ENCODE results near the gene OSBP2. TPM values are rescaled to one million over a fixed set of nuclear protein-coding genes. Genes with fewer than 3 reads are reported as not detected.

Gene OSBP2
- total RNA-seq, 2 experiments from 2014 or later = 0.58 to 0.72 TPM

DNA sequence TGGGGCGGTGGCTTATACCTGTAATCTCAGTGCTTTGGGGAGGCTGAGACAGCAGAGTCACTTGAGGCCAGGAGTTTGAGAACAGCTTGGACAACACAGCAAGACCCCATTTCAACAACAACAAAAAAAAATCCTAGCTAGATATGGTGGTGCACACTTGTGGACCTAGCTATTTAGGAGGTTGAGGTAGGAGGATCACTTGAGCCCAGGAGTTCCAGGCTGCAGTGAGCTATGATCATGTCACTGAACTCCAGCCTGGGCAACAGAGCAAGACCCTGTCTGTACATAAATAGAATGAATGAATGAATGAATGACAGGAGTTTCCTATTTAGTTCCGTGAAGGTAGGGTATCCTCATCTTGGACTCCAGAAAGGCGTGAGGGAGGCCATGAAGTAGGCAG, 107.0 kb downstream of the OSBP2 start:
- Mint-ChIP-seq H3K27me3 (peaks cover 35% of the 10 kb centered on the region), H3K4me1 (ENCODE audit: low read depth) (peaks cover 6% of the 10 kb centered on the region), H3K27ac (no peak overlapping the region), H3K36me3 (ENCODE audit: low read depth) (no peaks in the 10 kb centered on the region), H3K9me3 (no peaks in the 10 kb centered on the region), H3K4me3 (no peak overlapping the region)
- ChIA-PET POLR2A (no interaction called here), CTCF (interaction anchor here (1.3 kb wide), 1 partner anchor 89 kb away, joined by 3 read pairs; no protein-coding TSS in a partner anchor)
- intact Hi-C loops (cut with micrococcal nuclease) = no loop called here
- DNase-seq = no peak
- TF ChIP-seq, protein P1, sequence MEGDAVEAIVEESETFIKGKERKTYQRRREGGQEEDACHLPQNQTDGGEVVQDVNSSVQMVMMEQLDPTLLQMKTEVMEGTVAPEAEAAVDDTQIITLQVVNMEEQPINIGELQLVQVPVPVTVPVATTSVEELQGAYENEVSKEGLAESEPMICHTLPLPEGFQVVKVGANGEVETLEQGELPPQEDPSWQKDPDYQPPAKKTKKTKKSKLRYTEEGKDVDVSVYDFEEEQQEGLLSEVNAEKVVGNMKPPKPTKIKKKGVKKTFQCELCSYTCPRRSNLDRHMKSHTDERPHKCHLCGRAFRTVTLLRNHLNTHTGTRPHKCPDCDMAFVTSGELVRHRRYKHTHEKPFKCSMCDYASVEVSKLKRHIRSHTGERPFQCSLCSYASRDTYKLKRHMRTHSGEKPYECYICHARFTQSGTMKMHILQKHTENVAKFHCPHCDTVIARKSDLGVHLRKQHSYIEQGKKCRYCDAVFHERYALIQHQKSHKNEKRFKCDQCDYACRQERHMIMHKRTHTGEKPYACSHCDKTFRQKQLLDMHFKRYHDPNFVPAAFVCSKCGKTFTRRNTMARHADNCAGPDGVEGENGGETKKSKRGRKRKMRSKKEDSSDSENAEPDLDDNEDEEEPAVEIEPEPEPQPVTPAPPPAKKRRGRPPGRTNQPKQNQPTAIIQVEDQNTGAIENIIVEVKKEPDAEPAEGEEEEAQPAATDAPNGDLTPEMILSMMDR (IDR thresholded peaks at IDR 0.05) = no peak
- no peak for ATAC-seq

DNA sequence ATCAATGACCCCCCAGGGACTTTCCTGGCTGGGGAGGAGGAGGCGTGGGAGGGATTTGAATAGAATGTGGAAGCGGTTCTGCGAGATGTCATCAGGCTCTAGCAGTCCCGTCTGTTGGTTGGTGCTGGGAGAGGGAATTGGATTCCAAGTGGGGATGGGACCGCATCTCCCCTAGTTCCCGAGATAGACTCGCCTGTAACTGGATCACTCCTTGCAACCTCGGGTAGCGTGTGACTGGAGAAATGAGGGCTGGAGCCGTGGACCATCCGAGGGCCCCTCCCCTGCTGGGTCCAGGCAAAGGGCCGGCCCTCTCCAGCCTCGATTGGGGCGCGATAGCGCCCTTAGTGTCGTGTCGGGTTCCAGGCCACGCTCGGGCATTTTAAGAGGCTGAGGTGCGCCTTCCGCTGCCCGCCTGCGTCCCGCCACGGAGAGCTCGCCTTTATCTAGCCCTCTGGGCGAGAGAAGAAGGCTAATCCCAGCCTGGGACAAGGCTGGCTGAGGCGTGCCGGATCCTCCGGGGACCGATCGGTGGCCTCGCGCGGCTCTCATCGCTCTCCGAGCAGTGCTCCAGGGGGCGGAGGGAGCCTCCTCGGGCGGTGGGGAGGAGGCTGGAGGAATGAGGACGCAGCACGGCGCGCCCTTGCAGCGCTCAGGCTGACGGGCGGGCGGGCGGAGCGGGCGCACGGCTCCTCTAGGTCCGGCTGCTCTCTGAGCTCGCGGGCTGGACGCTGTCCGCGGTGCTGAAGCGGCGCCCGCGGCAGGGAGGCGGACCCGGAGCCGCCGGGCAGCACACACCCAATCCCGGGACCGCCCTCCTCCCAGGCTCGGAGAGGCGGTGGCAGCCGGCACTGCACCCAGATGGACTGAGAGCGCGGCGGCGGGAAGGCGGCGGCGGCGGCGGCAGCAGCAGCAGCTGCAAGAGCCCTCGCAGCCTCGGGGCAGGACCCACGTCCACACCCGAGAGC, 107.8 kb downstream of the OSBP2 start:
- peaks cover 6% of the 10 kb centered on the region for H3K4me1 Mint-ChIP-seq (ENCODE audit: low read depth)
- peak; percentile 99 for ATAC-seq
- no peak overlapping the region for H3K27ac Mint-ChIP-seq
- peak; percentile 74 for DNase-seq
- H3K27me3 Mint-ChIP-seq = peaks cover 35% of the 10 kb centered on the region
- H3K4me3 Mint-ChIP-seq = no peak overlapping the region
- ChIA-PET CTCF (interaction anchor here (0.8 to 1.3 kb wide), 3 partner anchors 7 to 168 kb away, joined by 3 to 4 read pairs (median 4); no protein-coding TSS in a partner anchor), POLR2A (interaction anchor here (0.6 kb wide), 1 partner anchor 877 kb away, joined by 3 read pairs; no protein-coding TSS in a partner anchor)
- TF ChIP-seq, protein P1 (IDR thresholded peaks at IDR 0.05) = no peak
- no peaks in the 10 kb centered on the region for H3K9me3 Mint-ChIP-seq
- intact Hi-C loops (cut with micrococcal nuclease) = no loop called here
- H3K36me3 Mint-ChIP-seq (ENCODE audit: low read depth) = no peaks in the 10 kb centered on the region

DNA sequence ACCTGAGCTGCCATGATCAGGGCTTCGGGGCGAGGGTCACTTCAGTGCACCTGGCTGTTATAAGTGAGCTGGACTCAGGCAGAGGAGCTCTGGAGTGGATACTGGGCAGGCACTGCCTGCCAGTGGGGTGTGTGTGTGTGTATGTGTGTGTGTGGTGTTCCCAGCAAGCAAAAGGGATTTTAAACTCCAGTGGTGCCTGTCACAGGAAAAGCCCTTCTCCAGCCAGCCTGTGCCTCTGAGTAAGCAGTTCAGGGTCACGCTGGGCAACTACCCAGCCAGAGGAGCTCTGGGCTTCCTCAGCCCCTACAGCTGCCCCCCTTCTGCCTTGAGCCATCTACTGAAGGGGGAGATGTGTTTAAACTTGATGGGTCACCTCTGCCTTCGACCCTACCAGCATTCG, 109.0 kb downstream of the OSBP2 start:
- intact Hi-C loops (cut with micrococcal nuclease) = no loop called here
- Mint-ChIP-seq H3K9me3 (no peaks in the 10 kb centered on the region), H3K36me3 (ENCODE audit: low read depth) (no peaks in the 10 kb centered on the region), H3K4me1 (ENCODE audit: low read depth) (peaks cover 6% of the 10 kb centered on the region), H3K27me3 (peaks cover 35% of the 10 kb centered on the region), H3K4me3 (no peak overlapping the region), H3K27ac (no peak overlapping the region)
- TF ChIP-seq, protein P1 (IDR thresholded peaks at IDR 0.05) = no peak
- ChIA-PET POLR2A (no interaction called here), CTCF (interaction anchor here (1.3 kb wide), 1 partner anchor 9 kb away, joined by 4 read pairs; no protein-coding TSS in a partner anchor)
- DNase-seq = no peak
- ATAC-seq = no peak

DNA sequence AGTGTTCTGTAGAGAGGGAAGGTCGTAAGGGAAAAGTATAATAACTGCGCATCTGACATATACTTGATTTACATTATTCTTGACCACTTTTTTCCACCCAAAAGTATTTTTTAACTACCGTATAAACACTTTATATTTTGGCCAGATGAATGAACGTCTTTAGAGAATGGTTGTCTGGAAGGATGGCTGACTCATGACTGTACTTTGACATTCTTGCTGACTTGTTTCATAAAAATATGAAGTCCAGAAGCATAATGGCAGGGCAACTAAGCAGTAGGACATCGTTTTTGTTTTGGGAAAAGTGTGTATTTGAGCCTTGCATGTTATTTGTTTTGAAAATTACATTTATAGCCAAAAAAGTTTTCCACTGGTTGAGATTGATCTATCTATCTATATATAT, 110.0 kb downstream of the OSBP2 start:
- H3K27ac Mint-ChIP-seq = no peak overlapping the region
- CTCF ChIA-PET = no interaction called here
- H3K36me3 Mint-ChIP-seq (ENCODE audit: low read depth) = no peaks in the 10 kb centered on the region
- H3K4me3 Mint-ChIP-seq = no peak overlapping the region
- ATAC-seq (no peak), DNase-seq (no peak)
- peaks cover 34% of the 10 kb centered on the region for H3K27me3 Mint-ChIP-seq
- TF ChIP-seq, protein P1 (IDR thresholded peaks at IDR 0.05) = no peak
- H3K4me1 Mint-ChIP-seq (ENCODE audit: low read depth) = peaks cover 6% of the 10 kb centered on the region
- H3K9me3 Mint-ChIP-seq = no peaks in the 10 kb centered on the region
- intact Hi-C loops (cut with micrococcal nuclease) = no loop called here
- POLR2A ChIA-PET = no interaction called here

DNA sequence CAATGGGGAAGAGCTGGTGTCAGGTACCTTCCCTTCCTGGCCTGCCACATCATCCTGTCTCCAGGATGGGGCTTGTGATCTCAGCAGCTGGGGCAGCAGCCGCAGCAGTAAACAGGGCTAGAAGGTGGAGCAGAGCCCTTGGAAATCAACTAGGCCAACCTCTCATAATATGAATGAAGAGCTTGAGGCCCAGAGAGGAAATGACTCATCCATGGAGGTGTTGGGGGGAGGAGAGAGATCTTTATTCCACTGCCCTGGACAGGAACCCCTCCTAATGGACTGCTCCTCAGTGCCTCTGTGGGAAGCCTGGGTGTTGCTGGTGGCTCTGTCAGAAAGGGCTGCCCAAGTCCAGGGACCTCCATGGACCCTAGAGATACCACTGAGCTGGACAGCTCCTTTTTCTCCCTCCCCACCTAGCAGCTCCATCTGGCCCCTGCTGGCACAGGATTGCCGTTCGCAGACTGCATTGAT, 111.8 kb downstream of the OSBP2 start:
- CTCF ChIA-PET = no interaction called here
- TF ChIP-seq, protein P1 (IDR thresholded peaks at IDR 0.05) = no peak
- POLR2A ChIA-PET = no interaction called here
- Mint-ChIP-seq H3K27me3 (peaks cover 21% of the 10 kb centered on the region), H3K36me3 (ENCODE audit: low read depth) (no peaks in the 10 kb centered on the region), H3K27ac (no peak overlapping the region), H3K4me3 (no peak overlapping the region), H3K4me1 (ENCODE audit: low read depth) (peaks cover 6% of the 10 kb centered on the region), H3K9me3 (no peaks in the 10 kb centered on the region)
- intact Hi-C loops (cut with micrococcal nuclease) = no loop called here
- ATAC-seq = no peak
- peak; percentile 6 for DNase-seq

All from activated CD8-positive, alpha-beta T cell treated with anti-CD3 and anti-CD28 coated beads for 36 hours (primary cell).